DOHH2 (cell line): Measurements from ENCODE around the gene SERAC1.

Source experiments
- CTCF ChIP-seq: fragments of 200-600 bp; sonication (generic); IDR thresholded peaks from one replicate; pipeline ENCODE4 v1.5.1; 2014; ENCODE audit warnings: antibody characterized with exemption, mild to moderate bottlenecking, low read depth, low read length; ENCODE audit not compliant: poor library complexity, severe bottlenecking
- EZH2phosphoT487 ChIP-seq: fragments of 200-600 bp; sonication (generic); IDR thresholded peaks from 2 replicates; pipeline ENCODE4 v1.6.1; 2017; ENCODE audit warnings: borderline replicate concordance, mild to moderate bottlenecking, antibody characterized with exemption, low read length, moderate library complexity, mixed read lengths

GRCh38 chr6:158191032-158191431 is 23.0 kb upstream of the SERAC1 start:
- TF ChIP-seq CTCF (no peak), EZH2phosphoT487 (no peak)
